Measurements from ENCODE around the gene SRSF10.

GRCh38 chr1:24010650-24011049 is 30.5 kb upstream of the SRSF10 start:
- TF ChIP-seq CTCF (IDR thresholded peaks at IDR 0.05): no peak
- no peak for TF ChIP-seq POLR2A (IDR thresholded peaks at IDR 0.05)
